Measurements from ENCODE around the gene UPK2. TPM values are rescaled to one million over a fixed set of nuclear protein-coding genes. Genes with fewer than 3 reads are reported as not detected.
A peak's percentile ranks its signal among the peaks of the same experiment; 100 is the strongest.

The UPK2 gene
- polyA plus RNA-seq = under 1 TPM in 1 of 4 donors, not detected in 3; 0.04 TPM
- long read RNA-seq, donor 1, partial matches to known transcripts = 10,049 of 10,501 reads
- long read RNA-seq, donor 1, other reads (novel, unspliced or antisense) = 452 of 10,501 reads
- long read RNA-seq, donor 2 = 0 reads
- long read RNA-seq, donor 3 = 0 reads
- long read RNA-seq, donor 4 = 0 reads
- long read RNA-seq, donor 5 = 0 reads
- long read RNA-seq, donor 6 = 0 reads
- long read RNA-seq, donor 7 = 0 reads
- long read RNA-seq, donor 8, partial matches to known transcripts = 0 of 1 reads
- long read RNA-seq, donor 8, other reads (novel, unspliced or antisense) = 0 of 1 reads
- long read RNA-seq, donor 9 = 0 reads
- long read RNA-seq, donor 10, partial matches to known transcripts = 4,877 of 5,099 reads
- long read RNA-seq, donor 10, other reads (novel, unspliced or antisense) = 222 of 5,099 reads

GRCh38 chr11:118956094-118956846 lies at the start of gene UPK2:
UPK2 (plus strand) TSS chr11:118956298; CDS start chr11:118956351, 53 bp downstream.
- Histone ChIP-seq H3K9me3 (ENCODE audit: control insufficient read depth in 2 of 2, insufficient read depth in 1 of 2, low read depth in 1 of 2, low read length in 1 of 2) (no peaks in the 10 kb centered on the region), H3K4me1 (ENCODE audit: control insufficient read depth in 3 of 3, insufficient read depth in 2 of 3, low read depth in 1 of 3, low read length in 2 of 3) (no peaks in the 10 kb centered on the region), H3K27me3 (ENCODE audit: control insufficient read depth in 3 of 3, insufficient read depth in 3 of 3, low read length in 3 of 3) (peaks cover 0 to 14% (median 2%) of the 10 kb centered on the region in 3 donors), H3K27ac (ENCODE audit: low read depth in 1 of 3, low read length in 2 of 3) (no peak within 1 kb of the TSS), H3K36me3 (ENCODE audit: control insufficient read depth in 3 of 3, insufficient read depth in 2 of 3, low read depth in 1 of 3, low read length in 3 of 3) (no peaks in the 10 kb centered on the region), H3K4me3 (ENCODE audit: low read depth in 1 of 3, low read length in 3 of 3) (no peak within 1 kb of the TSS)
- peak; percentile 83 to 88 for DNase-seq
- WGBS, 3 donors = 2 to 8% (median 3%) methylated on average over 7 of the region's 7 CpGs
- FAIRE-seq = no peak

GRCh38 chr11:118907051-118908042 lies 48.8 kb upstream of the UPK2 start:
- H3K27me3 ChIP-seq (ENCODE audit: control insufficient read depth in 3 of 3, insufficient read depth in 3 of 3, low read length in 3 of 3) = no peaks in the 10 kb centered on the region
- H3K36me3 ChIP-seq (ENCODE audit: control insufficient read depth in 3 of 3, insufficient read depth in 2 of 3, low read depth in 1 of 3, low read length in 3 of 3) = peaks cover 9 to 71% (median 15%) of the 10 kb centered on the region in 3 donors
- no peak overlapping the region for H3K4me3 ChIP-seq (ENCODE audit: low read depth in 1 of 3, low read length in 3 of 3)
- peak; percentile 89 to 91 for DNase-seq
- H3K27ac ChIP-seq (ENCODE audit: low read depth in 1 of 3, low read length in 2 of 3) = peak overlapping the region; percentile 16 to 36 (median 32)
- WGBS, 3 donors = 41 to 52% (median 50%) methylated on average over 23 to 24 of the region's 24 CpGs
- H3K4me1 ChIP-seq (ENCODE audit: control insufficient read depth in 3 of 3, insufficient read depth in 2 of 3, low read depth in 1 of 3, low read length in 2 of 3) = peaks cover 6 to 50% (median 18%) of the 10 kb centered on the region in 3 donors
- FAIRE-seq = no peak
- H3K9me3 ChIP-seq (ENCODE audit: control insufficient read depth in 2 of 2, insufficient read depth in 1 of 2, low read depth in 1 of 2, low read length in 1 of 2) = no peaks in the 10 kb centered on the region

GRCh38 chr11:118908264-118908663 lies 47.8 kb upstream of the UPK2 start:
- FAIRE-seq (no peak), DNase-seq (no peak)
- Histone ChIP-seq H3K27me3 (ENCODE audit: control insufficient read depth in 3 of 3, insufficient read depth in 3 of 3, low read length in 3 of 3) (no peaks in the 10 kb centered on the region), H3K36me3 (ENCODE audit: control insufficient read depth in 3 of 3, insufficient read depth in 2 of 3, low read depth in 1 of 3, low read length in 3 of 3) (peaks cover under 1 to 66% (median 10%) of the 10 kb centered on the region in 3 donors), H3K27ac (ENCODE audit: low read depth in 1 of 3, low read length in 2 of 3) (no peak overlapping the region), H3K4me1 (ENCODE audit: control insufficient read depth in 3 of 3, insufficient read depth in 2 of 3, low read depth in 1 of 3, low read length in 2 of 3) (peaks cover 13 to 60% (median 27%) of the 10 kb centered on the region in 3 donors), H3K4me3 (ENCODE audit: low read depth in 1 of 3, low read length in 3 of 3) (no peak overlapping the region), H3K9me3 (ENCODE audit: control insufficient read depth in 2 of 2, insufficient read depth in 1 of 2, low read depth in 1 of 2, low read length in 1 of 2) (no peaks in the 10 kb centered on the region)
- WGBS, 3 donors = 71 to 82% (median 78%) methylated on average over 13 of the region's 13 CpGs

GRCh38 chr11:118908901-118909618 lies 47.0 kb upstream of the UPK2 start:
- Histone ChIP-seq H3K36me3 (ENCODE audit: control insufficient read depth in 3 of 3, insufficient read depth in 2 of 3, low read depth in 1 of 3, low read length in 3 of 3) (peaks cover 0 to 64% (median 6%) of the 10 kb centered on the region in 3 donors), H3K4me1 (ENCODE audit: control insufficient read depth in 3 of 3, insufficient read depth in 2 of 3, low read depth in 1 of 3, low read length in 2 of 3) (peaks cover 21 to 67% (median 35%) of the 10 kb centered on the region in 3 donors), H3K27ac (ENCODE audit: low read depth in 1 of 3, low read length in 2 of 3) (peak overlapping the region; percentile 62 to 98 (median 84)), H3K27me3 (ENCODE audit: control insufficient read depth in 3 of 3, insufficient read depth in 3 of 3, low read length in 3 of 3) (no peaks in the 10 kb centered on the region), H3K9me3 (ENCODE audit: control insufficient read depth in 2 of 2, insufficient read depth in 1 of 2, low read depth in 1 of 2, low read length in 1 of 2) (no peaks in the 10 kb centered on the region), H3K4me3 (ENCODE audit: low read depth in 1 of 3, low read length in 3 of 3) (peak overlapping the region in 1 of 3 donors; percentile 28)
- FAIRE-seq (no peak), DNase-seq (peak in 1 of 2 donors; percentile 71)
- WGBS, 3 donors = 15 to 45% (median 28%) methylated on average over 11 to 17 of the region's 17 CpGs

- Histone ChIP-seq H3K4me3 (ENCODE audit: low read depth in 1 of 3, low read length in 3 of 3) (peak overlapping the region in 2 of 3 donors; percentile 28 to 44), H3K9me3 (ENCODE audit: control insufficient read depth in 2 of 2, insufficient read depth in 1 of 2, low read depth in 1 of 2, low read length in 1 of 2) (no peaks in the 10 kb centered on the region)
These were observed 46.3 kb upstream of the UPK2 start for GRCh38 chr11:118909619-118910308.

GRCh38 chr11:118910309-118911112 lies 45.6 kb upstream of the UPK2 start:
- Histone ChIP-seq H3K9me3 (ENCODE audit: control insufficient read depth in 2 of 2, insufficient read depth in 1 of 2, low read depth in 1 of 2, low read length in 1 of 2) (no peaks in the 10 kb centered on the region), H3K27me3 (ENCODE audit: control insufficient read depth in 3 of 3, insufficient read depth in 3 of 3, low read length in 3 of 3) (no peaks in the 10 kb centered on the region), H3K27ac (ENCODE audit: low read depth in 1 of 3, low read length in 2 of 3) (peak overlapping the region; percentile 90 to 99 (median 98)), H3K4me3 (ENCODE audit: low read depth in 1 of 3, low read length in 3 of 3) (peak overlapping the region in 2 of 3 donors; percentile 37 to 44), H3K36me3 (ENCODE audit: control insufficient read depth in 3 of 3, insufficient read depth in 2 of 3, low read depth in 1 of 3, low read length in 3 of 3) (peaks cover 0 to 62% (median 4%) of the 10 kb centered on the region in 3 donors), H3K4me1 (ENCODE audit: control insufficient read depth in 3 of 3, insufficient read depth in 2 of 3, low read depth in 1 of 3, low read length in 2 of 3) (peaks cover 23 to 81% (median 35%) of the 10 kb centered on the region in 3 donors)
- WGBS, 3 donors = 7 to 18% (median 12%) methylated on average over 48 to 67 of the region's 67 CpGs
- peak; percentile 61 to 66 for DNase-seq
- FAIRE-seq = no peak

More at GRCh38 chr11:118909619-118910308, 46.3 kb upstream of the UPK2 start:
- peaks cover 0 to 63% (median 4%) of the 10 kb centered on the region in 3 donors for H3K36me3 ChIP-seq (ENCODE audit: control insufficient read depth in 3 of 3, insufficient read depth in 2 of 3, low read depth in 1 of 3, low read length in 3 of 3)
- peaks cover 23 to 74% (median 35%) of the 10 kb centered on the region in 3 donors for H3K4me1 ChIP-seq (ENCODE audit: control insufficient read depth in 3 of 3, insufficient read depth in 2 of 3, low read depth in 1 of 3, low read length in 2 of 3)
- FAIRE-seq (no peak), DNase-seq (no peak)
- 57 to 70% (median 65%) methylated on average over 20 to 21 of the region's 21 CpGs for WGBS, 3 donors
- H3K27me3 ChIP-seq (ENCODE audit: control insufficient read depth in 3 of 3, insufficient read depth in 3 of 3, low read length in 3 of 3) = no peaks in the 10 kb centered on the region
- H3K27ac ChIP-seq (ENCODE audit: low read depth in 1 of 3, low read length in 2 of 3) = peak overlapping the region; percentile 62 to 98 (median 84)
